ENCODE data around the gene ITIH5. TPM values are rescaled to one million over a fixed set of nuclear protein-coding genes. Genes with fewer than 3 reads are reported as not detected.

The ITIH5 gene
- total and polyA plus RNA-seq, 9 of the 15 experiments (the other 6 are each of a cell fraction or from before 2014, with no cell fraction given), result 0.52 to 4.5 (median 2.6) TPM

DNA sequence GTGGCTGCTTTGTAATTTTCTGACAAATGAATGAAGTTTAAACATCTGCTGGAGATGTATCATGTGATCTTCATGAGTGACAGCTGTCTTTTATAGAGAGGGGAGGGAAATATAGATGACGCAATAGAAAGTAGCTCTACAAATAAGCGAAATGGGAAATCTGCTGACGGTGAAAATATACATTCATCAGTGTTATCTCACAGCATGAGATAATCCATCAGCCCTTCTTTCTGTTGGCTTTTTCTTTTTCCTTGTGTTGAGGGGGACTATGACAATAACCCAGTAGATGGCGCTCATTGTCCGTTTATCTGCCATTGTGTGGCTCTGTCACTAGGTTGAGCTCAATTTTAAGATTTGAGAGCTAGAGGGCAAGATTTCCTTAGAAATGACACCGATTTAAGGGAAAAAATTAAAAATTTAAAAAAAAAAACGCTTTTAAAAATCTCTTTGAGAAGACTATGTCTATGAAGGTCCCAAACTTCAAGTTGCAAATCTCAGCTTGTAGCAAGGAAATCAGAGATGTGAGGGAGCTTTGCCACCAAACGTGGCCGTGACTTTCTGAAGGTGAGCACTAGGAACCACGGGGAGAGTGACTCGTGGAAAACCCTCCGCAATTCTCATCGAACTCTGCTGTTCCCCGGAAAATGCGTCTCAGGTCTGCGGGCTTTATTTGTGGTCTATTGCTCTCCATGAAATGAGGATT lies 141.3 kb downstream of the ITIH5 start (continued):
- TF ChIP-seq PHB2 (IDR thresholded peaks at IDR 0.05; ENCODE audit: low read depth) (no peak), BCL6 (CRISPR knock-in tag; IDR thresholded peaks at IDR 0.05) (no peak), RAD21 (CRISPR knock-in tag; conservative IDR thresholded peaks at IDR 0.05 in 1 of 2, IDR thresholded peaks at IDR 0.05 in 1 of 2) (peak; percentile 90 to 96), SP2 (IDR thresholded peaks at IDR 0.05; ENCODE audit: extremely low read depth, low read depth, low read length, poor library complexity, severe bottlenecking) (no peak), POLR2B (IDR thresholded peaks at IDR 0.05; ENCODE audit: low read depth, partially characterized antibody) (no peak), HSF4 (CRISPR knock-in tag; IDR thresholded peaks at IDR 0.05; ENCODE audit: borderline replicate concordance) (no peak), SIN3B (IDR thresholded peaks at IDR 0.05; ENCODE audit: low read depth) (no peak), NONO (IDR thresholded peaks at IDR 0.05; ENCODE audit: low read depth in 2 of 2, low read length in 1 of 2) (no peak), ZNF316 (IDR thresholded peaks at IDR 0.05) (peak; percentile 95), PML (IDR thresholded peaks at IDR 0.05; ENCODE audit: low read length) (no peak), ZNF79 (CRISPR knock-in tag; IDR thresholded peaks at IDR 0.05; ENCODE audit: low read depth) (no peak), RB1 (IDR thresholded peaks at IDR 0.05; ENCODE audit: low read depth) (no peak), TCFL5 (CRISPR knock-in tag; conservative IDR thresholded peaks at IDR 0.05) (no peak), ZFX (CRISPR knock-in tag; IDR thresholded peaks at IDR 0.05) (no peak), MAZ (CRISPR knock-in tag; conservative IDR thresholded peaks at IDR 0.05 in 1 of 2, IDR thresholded peaks at IDR 0.05 in 1 of 2) (0 out of 4 replicates have a peak, but pooled peaks of 1 of the 2 experiments have one; percentile 27)
- TF ChIP-seq, protein P1, sequence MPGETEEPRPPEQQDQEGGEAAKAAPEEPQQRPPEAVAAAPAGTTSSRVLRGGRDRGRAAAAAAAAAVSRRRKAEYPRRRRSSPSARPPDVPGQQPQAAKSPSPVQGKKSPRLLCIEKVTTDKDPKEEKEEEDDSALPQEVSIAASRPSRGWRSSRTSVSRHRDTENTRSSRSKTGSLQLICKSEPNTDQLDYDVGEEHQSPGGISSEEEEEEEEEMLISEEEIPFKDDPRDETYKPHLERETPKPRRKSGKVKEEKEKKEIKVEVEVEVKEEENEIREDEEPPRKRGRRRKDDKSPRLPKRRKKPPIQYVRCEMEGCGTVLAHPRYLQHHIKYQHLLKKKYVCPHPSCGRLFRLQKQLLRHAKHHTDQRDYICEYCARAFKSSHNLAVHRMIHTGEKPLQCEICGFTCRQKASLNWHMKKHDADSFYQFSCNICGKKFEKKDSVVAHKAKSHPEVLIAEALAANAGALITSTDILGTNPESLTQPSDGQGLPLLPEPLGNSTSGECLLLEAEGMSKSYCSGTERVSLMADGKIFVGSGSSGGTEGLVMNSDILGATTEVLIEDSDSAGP (CRISPR knock-in tag; IDR thresholded peaks at IDR 0.05), result no peak
- TF ChIP-seq, protein P2, sequence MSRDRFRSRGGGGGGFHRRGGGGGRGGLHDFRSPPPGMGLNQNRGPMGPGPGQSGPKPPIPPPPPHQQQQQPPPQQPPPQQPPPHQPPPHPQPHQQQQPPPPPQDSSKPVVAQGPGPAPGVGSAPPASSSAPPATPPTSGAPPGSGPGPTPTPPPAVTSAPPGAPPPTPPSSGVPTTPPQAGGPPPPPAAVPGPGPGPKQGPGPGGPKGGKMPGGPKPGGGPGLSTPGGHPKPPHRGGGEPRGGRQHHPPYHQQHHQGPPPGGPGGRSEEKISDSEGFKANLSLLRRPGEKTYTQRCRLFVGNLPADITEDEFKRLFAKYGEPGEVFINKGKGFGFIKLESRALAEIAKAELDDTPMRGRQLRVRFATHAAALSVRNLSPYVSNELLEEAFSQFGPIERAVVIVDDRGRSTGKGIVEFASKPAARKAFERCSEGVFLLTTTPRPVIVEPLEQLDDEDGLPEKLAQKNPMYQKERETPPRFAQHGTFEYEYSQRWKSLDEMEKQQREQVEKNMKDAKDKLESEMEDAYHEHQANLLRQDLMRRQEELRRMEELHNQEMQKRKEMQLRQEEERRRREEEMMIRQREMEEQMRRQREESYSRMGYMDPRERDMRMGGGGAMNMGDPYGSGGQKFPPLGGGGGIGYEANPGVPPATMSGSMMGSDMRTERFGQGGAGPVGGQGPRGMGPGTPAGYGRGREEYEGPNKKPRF (IDR thresholded peaks at IDR 0.05; ENCODE audit: low read depth, low read length), result no peak
- TF ChIP-seq, protein P3, sequence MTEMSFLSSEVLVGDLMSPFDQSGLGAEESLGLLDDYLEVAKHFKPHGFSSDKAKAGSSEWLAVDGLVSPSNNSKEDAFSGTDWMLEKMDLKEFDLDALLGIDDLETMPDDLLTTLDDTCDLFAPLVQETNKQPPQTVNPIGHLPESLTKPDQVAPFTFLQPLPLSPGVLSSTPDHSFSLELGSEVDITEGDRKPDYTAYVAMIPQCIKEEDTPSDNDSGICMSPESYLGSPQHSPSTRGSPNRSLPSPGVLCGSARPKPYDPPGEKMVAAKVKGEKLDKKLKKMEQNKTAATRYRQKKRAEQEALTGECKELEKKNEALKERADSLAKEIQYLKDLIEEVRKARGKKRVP (CRISPR knock-in tag; IDR thresholded peaks at IDR 0.05), result peak; percentile 82
- TF ChIP-seq, protein P4, sequence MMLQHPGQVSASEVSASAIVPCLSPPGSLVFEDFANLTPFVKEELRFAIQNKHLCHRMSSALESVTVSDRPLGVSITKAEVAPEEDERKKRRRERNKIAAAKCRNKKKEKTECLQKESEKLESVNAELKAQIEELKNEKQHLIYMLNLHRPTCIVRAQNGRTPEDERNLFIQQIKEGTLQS (IDR thresholded peaks at IDR 0.05), result peak; percentile 81
- TF ChIP-seq, protein P4 (CRISPR knock-in tag; conservative IDR thresholded peaks at IDR 0.05), result no peak
- TF ChIP-seq, protein P5, sequence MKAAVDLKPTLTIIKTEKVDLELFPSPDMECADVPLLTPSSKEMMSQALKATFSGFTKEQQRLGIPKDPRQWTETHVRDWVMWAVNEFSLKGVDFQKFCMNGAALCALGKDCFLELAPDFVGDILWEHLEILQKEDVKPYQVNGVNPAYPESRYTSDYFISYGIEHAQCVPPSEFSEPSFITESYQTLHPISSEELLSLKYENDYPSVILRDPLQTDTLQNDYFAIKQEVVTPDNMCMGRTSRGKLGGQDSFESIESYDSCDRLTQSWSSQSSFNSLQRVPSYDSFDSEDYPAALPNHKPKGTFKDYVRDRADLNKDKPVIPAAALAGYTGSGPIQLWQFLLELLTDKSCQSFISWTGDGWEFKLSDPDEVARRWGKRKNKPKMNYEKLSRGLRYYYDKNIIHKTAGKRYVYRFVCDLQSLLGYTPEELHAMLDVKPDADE (conservative IDR thresholded peaks at IDR 0.05; ENCODE audit: control insufficient read depth, low read depth, low read length), result no peak
